ENCODE data around the gene TRPM3.
"Not testable (repeated sequence)": the region's sequence is repeated elsewhere in the genome, so short reads cannot be mapped to it uniquely, and the experiment has no call there.

TRPM3 gene

DNA sequence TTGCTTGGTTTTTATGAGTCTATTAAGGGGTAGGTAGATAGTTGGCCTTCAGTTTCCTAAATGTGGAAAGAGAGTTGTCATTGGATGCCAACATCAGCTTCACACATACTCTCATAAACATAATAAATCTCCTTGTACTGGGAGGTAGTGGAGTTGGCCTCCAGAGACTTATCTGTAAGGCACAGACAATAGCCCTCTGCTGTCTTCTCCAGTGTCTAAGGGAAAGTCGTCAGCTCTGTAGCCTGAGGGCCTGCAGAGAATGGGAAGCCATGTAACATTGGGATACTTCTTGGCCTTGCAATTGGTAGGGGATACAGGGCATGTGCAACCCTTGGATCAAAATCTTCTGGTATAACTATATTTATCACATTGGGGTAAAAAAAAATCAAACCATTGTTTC lies 375.1 kb downstream of the TRPM3 start:
- TF ChIP-seq, protein P1, sequence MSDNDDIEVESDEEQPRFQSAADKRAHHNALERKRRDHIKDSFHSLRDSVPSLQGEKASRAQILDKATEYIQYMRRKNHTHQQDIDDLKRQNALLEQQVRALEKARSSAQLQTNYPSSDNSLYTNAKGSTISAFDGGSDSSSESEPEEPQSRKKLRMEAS (IDR thresholded peaks at IDR 0.05; ENCODE audit: low read depth, low read length), result no peak

DNA sequence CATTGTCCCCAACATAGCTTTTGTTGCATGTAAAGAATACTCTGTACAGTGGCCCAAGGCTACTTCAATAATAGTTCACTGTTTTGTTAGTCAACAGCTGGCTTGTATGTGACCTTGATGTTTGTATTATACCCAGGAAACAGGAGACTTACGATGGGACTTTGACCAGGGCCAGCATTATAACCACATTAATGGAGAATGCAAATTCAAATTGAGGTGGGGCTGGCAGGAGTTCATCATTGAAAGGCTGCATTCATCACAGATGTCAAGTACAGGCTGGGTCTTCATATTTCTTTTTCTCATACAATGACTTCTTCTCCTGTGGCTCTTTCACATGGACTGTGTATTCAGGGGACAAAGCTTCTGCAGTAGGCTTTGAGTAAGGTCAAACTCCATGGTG lies 396.6 kb downstream of the TRPM3 start:
- DNase-seq (ENCODE audit: low read depth); H3K4me3 ChIP-seq (ENCODE audit: low read depth, low read length): not testable (repeated sequence)

More for the DNA sequence above, 375.1 kb downstream of the TRPM3 start:
- H3K4me3 ChIP-seq (ENCODE audit: low read depth, low read length), result no peak overlapping the region
- no peak for DNase-seq (ENCODE audit: low read depth)

DNA sequence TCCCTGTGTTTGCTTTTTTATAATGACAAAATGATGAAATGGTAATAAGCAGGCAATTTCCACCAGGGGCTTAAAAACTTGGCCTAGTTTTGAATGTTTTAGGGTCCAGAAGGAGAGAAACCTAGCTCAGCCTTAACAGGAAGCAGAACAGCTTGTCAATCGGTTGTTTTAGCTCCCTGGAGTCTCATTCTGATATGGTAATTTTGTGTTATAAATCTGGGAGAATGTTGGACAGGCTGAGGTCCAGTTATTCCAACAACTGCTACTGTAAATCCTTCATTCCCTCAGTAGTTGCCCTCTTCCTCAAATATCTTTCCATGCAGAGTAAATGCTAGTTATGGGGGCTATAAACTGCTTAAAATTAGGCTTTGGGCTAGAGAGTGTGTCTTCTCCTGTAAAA lies 397.4 kb downstream of the TRPM3 start:
- not testable (repeated sequence) for H3K4me3 ChIP-seq (ENCODE audit: low read depth, low read length); DNase-seq (ENCODE audit: low read depth)

DNA sequence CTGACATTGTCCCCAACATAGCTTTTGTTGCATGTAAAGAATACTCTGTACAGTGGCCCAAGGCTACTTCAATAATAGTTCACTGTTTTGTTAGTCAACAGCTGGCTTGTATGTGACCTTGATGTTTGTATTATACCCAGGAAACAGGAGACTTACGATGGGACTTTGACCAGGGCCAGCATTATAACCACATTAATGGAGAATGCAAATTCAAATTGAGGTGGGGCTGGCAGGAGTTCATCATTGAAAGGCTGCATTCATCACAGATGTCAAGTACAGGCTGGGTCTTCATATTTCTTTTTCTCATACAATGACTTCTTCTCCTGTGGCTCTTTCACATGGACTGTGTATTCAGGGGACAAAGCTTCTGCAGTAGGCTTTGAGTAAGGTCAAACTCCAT lies 414.6 kb downstream of the TRPM3 start:
- DNase-seq (ENCODE audit: low read depth); H3K4me3 ChIP-seq (ENCODE audit: low read depth, low read length): not testable (repeated sequence)

DNA sequence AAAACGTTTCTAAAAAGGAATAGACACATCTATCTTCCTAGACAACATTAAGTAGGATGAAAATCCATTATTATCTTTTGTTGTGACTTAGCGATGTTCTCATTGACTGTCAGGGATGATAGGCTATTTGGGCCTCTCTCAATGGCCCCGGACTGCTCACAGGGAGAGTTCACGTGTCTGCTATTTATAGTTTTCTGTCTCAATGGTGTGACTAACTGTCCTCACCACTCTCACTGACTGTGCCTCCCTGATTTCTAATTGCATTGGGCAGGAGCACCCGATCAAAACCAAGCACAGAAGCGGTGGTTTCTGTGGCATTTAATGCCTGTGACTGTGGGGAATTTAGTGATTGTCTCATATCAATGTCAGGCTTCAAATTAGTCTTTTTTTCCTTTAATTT lies 420.3 kb downstream of the TRPM3 start:
- DNase-seq (ENCODE audit: low read depth), result no peak
- TF ChIP-seq, protein P1 (IDR thresholded peaks at IDR 0.05; ENCODE audit: low read depth, low read length), result no peak
- no peak for TF ChIP-seq MYC (IDR thresholded peaks at IDR 0.05; ENCODE audit: low read depth, low read length)
- TF ChIP-seq POLR2A (IDR thresholded peaks at IDR 0.05; ENCODE audit: extremely low read depth, insufficient read length), result no peak
- TF ChIP-seq, protein P2, sequence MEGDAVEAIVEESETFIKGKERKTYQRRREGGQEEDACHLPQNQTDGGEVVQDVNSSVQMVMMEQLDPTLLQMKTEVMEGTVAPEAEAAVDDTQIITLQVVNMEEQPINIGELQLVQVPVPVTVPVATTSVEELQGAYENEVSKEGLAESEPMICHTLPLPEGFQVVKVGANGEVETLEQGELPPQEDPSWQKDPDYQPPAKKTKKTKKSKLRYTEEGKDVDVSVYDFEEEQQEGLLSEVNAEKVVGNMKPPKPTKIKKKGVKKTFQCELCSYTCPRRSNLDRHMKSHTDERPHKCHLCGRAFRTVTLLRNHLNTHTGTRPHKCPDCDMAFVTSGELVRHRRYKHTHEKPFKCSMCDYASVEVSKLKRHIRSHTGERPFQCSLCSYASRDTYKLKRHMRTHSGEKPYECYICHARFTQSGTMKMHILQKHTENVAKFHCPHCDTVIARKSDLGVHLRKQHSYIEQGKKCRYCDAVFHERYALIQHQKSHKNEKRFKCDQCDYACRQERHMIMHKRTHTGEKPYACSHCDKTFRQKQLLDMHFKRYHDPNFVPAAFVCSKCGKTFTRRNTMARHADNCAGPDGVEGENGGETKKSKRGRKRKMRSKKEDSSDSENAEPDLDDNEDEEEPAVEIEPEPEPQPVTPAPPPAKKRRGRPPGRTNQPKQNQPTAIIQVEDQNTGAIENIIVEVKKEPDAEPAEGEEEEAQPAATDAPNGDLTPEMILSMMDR (IDR thresholded peaks at IDR 0.05; ENCODE audit: low read depth, low read length), result no peak
- H3K4me3 ChIP-seq (ENCODE audit: low read depth, low read length), result no peak overlapping the region

DNA sequence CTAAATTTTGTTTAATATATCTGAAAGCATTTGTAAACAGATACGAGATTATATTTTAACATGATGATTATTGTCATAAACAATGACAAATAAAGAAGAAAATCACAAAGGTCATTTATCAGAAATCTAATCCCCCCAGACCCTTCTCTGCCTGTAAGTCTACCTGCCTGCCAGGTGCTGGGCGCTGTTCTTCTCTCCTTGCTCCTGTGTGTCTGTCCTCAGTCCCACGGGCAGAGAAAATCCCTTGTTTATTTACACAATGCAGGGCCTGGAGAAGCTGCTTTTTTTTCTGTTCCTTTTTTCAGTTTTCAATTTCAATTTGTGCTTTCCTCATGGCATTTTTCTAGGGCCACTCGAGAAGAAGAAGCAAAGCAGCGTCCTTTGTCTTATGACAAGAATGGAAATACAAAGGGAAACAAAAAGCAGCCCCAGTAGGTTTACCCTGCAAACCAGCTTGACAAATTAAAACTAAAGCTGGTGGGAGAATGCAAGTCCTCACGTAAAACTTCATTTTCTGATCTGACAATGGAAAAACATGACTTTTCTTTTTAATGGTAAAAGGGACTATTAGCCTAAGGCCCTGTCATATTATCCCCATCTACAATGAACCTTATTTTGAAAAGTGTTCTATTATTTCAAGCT lies 424.6 kb downstream of the TRPM3 start:
- DNase-seq (ENCODE audit: low read depth), result no peak
- TF ChIP-seq, protein P2 (IDR thresholded peaks at IDR 0.05; ENCODE audit: low read depth, low read length), result no peak
- TF ChIP-seq POLR2A (IDR thresholded peaks at IDR 0.05; ENCODE audit: extremely low read depth, insufficient read length), result no peak
- TF ChIP-seq, protein P1 (IDR thresholded peaks at IDR 0.05; ENCODE audit: low read depth, low read length), result no peak
- no peak for TF ChIP-seq MYC (IDR thresholded peaks at IDR 0.05; ENCODE audit: low read depth, low read length)
- no peak overlapping the region for H3K4me3 ChIP-seq (ENCODE audit: low read depth, low read length)

DNA sequence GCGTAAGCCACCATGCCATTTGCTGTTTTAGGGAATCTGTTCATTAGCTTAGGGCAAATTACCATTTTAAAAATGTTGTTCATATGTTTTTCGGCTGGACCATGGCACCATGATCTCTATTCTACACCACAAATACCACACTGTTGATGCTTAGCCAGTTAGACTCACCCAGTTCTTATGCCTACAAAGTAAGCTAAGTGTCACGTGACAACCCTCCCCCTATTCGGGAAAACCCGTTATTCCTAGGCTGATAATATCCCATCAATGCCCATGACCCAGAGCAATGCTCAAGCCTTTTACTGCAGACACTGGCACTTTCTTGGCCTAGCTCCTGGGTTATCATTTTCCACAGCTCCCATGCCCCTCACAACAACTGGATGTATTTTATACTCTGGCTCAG lies 426.7 kb downstream of the TRPM3 start:
- no peak for DNase-seq (ENCODE audit: low read depth)
- TF ChIP-seq, protein P1 (IDR thresholded peaks at IDR 0.05; ENCODE audit: low read depth, low read length), result no peak
- no peak overlapping the region for H3K4me3 ChIP-seq (ENCODE audit: low read depth, low read length)

DNA sequence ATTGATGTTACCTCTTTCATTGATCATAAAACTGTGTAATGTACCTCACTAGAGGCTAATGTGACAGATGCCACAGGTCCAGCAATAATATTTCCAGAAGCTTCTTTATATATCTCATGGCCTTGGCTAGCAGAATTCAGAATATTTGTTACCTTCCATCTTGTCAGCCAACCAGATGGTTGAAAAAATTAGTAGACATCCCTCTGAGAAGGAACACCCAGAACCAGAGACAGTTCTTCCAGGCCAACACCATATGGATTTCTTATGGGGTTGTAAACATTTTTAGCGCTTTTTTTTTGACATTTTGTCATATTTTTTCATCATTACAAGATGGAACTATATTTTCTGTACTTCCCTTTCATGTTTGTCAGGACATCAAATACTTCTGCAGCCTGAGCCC lies 428.2 kb downstream of the TRPM3 start:
- no peak for DNase-seq (ENCODE audit: low read depth)
- H3K4me3 ChIP-seq (ENCODE audit: low read depth, low read length), result no peak overlapping the region
- no peak for TF ChIP-seq POLR2A (IDR thresholded peaks at IDR 0.05; ENCODE audit: extremely low read depth, insufficient read length)
- TF ChIP-seq MYC (IDR thresholded peaks at IDR 0.05; ENCODE audit: low read depth, low read length), result no peak
- TF ChIP-seq, protein P1 (IDR thresholded peaks at IDR 0.05; ENCODE audit: low read depth, low read length), result no peak
- TF ChIP-seq, protein P2 (IDR thresholded peaks at IDR 0.05; ENCODE audit: low read depth, low read length), result no peak

DNA sequence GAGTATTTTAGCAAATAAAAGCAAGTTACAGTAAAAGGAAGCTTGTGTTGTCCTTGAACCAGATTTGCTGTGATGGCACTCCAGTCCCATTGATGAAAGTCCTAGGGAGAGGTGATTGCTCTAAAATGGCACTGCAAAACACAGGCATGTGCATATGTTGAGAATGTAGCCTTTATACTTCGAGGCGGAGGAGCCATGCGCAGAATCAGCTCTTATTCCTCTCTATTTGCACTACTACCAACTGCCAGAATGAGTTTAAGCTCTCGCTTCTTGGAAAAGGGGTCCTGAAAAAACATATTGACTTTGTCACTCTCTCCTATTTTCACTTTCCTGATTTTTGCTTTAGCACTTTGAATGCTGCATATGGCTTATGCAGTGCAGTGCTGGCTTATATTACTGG lies 429.0 kb downstream of the TRPM3 start:
- no peak for TF ChIP-seq POLR2A (IDR thresholded peaks at IDR 0.05; ENCODE audit: extremely low read depth, insufficient read length)
- H3K4me3 ChIP-seq (ENCODE audit: low read depth, low read length), result no peak overlapping the region
- no peak for DNase-seq (ENCODE audit: low read depth)
